Lung (tissue), 12 donors: ENCODE results near the gene TIMM17B. TPM values are rescaled to one million over a fixed set of nuclear protein-coding genes. Genes with fewer than 3 reads are reported as not detected.
"Not testable (repeated sequence)": the region's sequence is repeated elsewhere in the genome, so short reads cannot be mapped to it uniquely, and the experiment has no call there.

Experiments used
- ATAC-seq: fragments of 200-7000 bp; cut with Tn5 transposase; one replicate; pipeline ENCODE4 v1.9.1; 2020; ENCODE audit warnings: moderate number of reproducible peaks; ENCODE audit not compliant: insufficient read depth, low FRiP score
- DNase-seq, 3 donors: peaks; one replicate each; pipeline ENCODE4 v3.0.0-alpha.2; 2013 to 2017
- H3K27ac ChIP-seq, 2 donors: one replicate each; pipeline ENCODE4 v1.5.1; 2013; ENCODE audit warnings: mild to moderate bottlenecking in 2 of 2, moderate library complexity in 2 of 2, control low read depth in 1 of 2, inconsistent platforms in 1 of 2, low read depth in 1 of 2, low read length in 1 of 2
- H3K27me3 ChIP-seq, 3 donors: one replicate each; pipeline ENCODE4 v1.5.1; 2013; ENCODE audit warnings: low read length in 2 of 3; ENCODE audit not compliant: control insufficient read depth in 3 of 3, insufficient read depth in 3 of 3
- H3K36me3 ChIP-seq, 4 donors: one replicate each; pipeline ENCODE4 v1.5.1; 2013; ENCODE audit warnings: low read length in 4 of 4, mild to moderate bottlenecking in 1 of 4, moderate library complexity in 1 of 4; ENCODE audit not compliant: control insufficient read depth in 4 of 4, insufficient read depth in 4 of 4
- H3K4me1 ChIP-seq, 5 donors: one replicate each; pipeline ENCODE4 v1.5.1; 2013; ENCODE audit warnings: low read length in 5 of 5, mild to moderate bottlenecking in 2 of 5, moderate library complexity in 1 of 5; ENCODE audit not compliant: control insufficient read depth in 5 of 5, insufficient read depth in 5 of 5
- H3K4me3 ChIP-seq: one replicate; pipeline ENCODE4 v1.5.1; 2013; ENCODE audit warnings: mild to moderate bottlenecking, control low read depth, moderate library complexity
- H3K9ac ChIP-seq, 2 donors: one replicate each; pipeline ENCODE4 v1.5.1; 2013; ENCODE audit warnings: low read length in 2 of 2, control low read depth in 1 of 2; ENCODE audit not compliant: insufficient read depth in 1 of 2
- H3K9me3 ChIP-seq, 4 donors: one replicate each; pipeline ENCODE4 v1.5.1; 2013; ENCODE audit warnings: low read length in 3 of 4, mild to moderate bottlenecking in 1 of 4, moderate library complexity in 1 of 4; ENCODE audit not compliant: control insufficient read depth in 4 of 4, insufficient read depth in 3 of 4
- CTCF ChIP-seq: IDR thresholded peaks from 2 replicates; pipeline ENCODE4 v1.5.1; 2012; ENCODE audit warnings: mild to moderate bottlenecking; ENCODE audit errors: control extremely low read depth, extremely low read depth
- WGBS, 2 donors: extraction: QIAGEN DNeasy Blood & Tissue Kit; methylation state at CpG; one replicate each; pipeline ENCODE4 v1.1.7; 2013; 5-methylcytosine and 5-hydroxymethylcytosine counted together
- polyA plus RNA-seq, 2 donors: library from polyadenylated mRNA; stranded (reverse); fragments of 200-250 nt; gene quantifications; one replicate each; pipeline ENCODE4 v1.2.1, GENCODE V29; 2013
- total RNA-seq, 2 donors: library from RNA; depleted of rRNA in 1 of 2; stranded (reverse); fragments of >200 nt in 1 of 2; gene quantifications; one replicate each; pipeline ENCODE4 v1.2.1, GENCODE V29; 2014 to 2021
- donor health status: control.
- donor health status: control.
- donor health status: Bipolar disorder and iron deficiency.
- donor health status: healthy.
- donor health status: DM: yes; HTN: yes; CAD: no.

Gene TIMM17B
- total and polyA plus RNA-seq, 4 donors: 21.0 to 73.4 (median 59.4) TPM

GRCh38 chrX:48864210-48864609 is 33.4 kb downstream of the TIMM17B start:
- ATAC-seq (no peak), DNase-seq (peak in 2 of 3 donors; percentile 7 to 42)
- TF ChIP-seq CTCF: no peak
- H3K4me1 ChIP-seq: no peaks in the 10 kb centered on the region
- no peak overlapping the region for H3K4me3 ChIP-seq
- H3K9me3 ChIP-seq: peaks cover 0 to 2% (median 0%) of the 10 kb centered on the region in 4 donors
- no peaks in the 10 kb centered on the region for H3K36me3 ChIP-seq
- H3K27ac ChIP-seq: no peak overlapping the region
- H3K27me3 ChIP-seq: no peaks in the 10 kb centered on the region
- WGBS, 2 donors: 36 to 42% methylated on average over 4 of the region's 4 CpGs
- no peak overlapping the region for H3K9ac ChIP-seq

- no peak overlapping the region for H3K9ac ChIP-seq
- H3K4me1 ChIP-seq: no peaks in the 10 kb centered on the region
- H3K4me3 ChIP-seq: no peak overlapping the region
- H3K9me3 ChIP-seq: peaks cover 0 to 4% (median 0%) of the 10 kb centered on the region in 4 donors
- WGBS, 2 donors: 50 to 58% methylated on average over 5 of the region's 5 CpGs
- H3K27me3 ChIP-seq: peaks cover 0 to 4% (median 0%) of the 10 kb centered on the region in 3 donors
- no peak for ATAC-seq
- no peak overlapping the region for H3K27ac ChIP-seq
- no peak for TF ChIP-seq CTCF
- no peak for DNase-seq
- H3K36me3 ChIP-seq: no peaks in the 10 kb centered on the region
Observed at GRCh38 chrX:48854898-48855297, 42.7 kb downstream of the TIMM17B start.

GRCh38 chrX:48854121-48854804 is 43.3 kb downstream of the TIMM17B start:
- H3K4me3 ChIP-seq, H3K27ac ChIP-seq, H3K9me3 ChIP-seq, H3K36me3 ChIP-seq, H3K27me3 ChIP-seq, ATAC-seq, H3K9ac ChIP-seq, H3K4me1 ChIP-seq, DNase-seq: not testable (repeated sequence)
- WGBS, 2 donors: 89 to 90% methylated on average over 12 of the region's 12 CpGs

GRCh38 chrX:48853494-48853893 is 44.1 kb downstream of the TIMM17B start:
- not testable (repeated sequence) for H3K36me3 ChIP-seq, H3K9me3 ChIP-seq, H3K4me1 ChIP-seq, H3K9ac ChIP-seq, H3K4me3 ChIP-seq, H3K27me3 ChIP-seq, DNase-seq, ATAC-seq, H3K27ac ChIP-seq
